RWPE2 (cell line): ENCODE results near the gene KITLG.

Experiments
- ATAC-seq: fragments of 200-7000 bp; cut with Tn5 transposase; 3 replicates; pipeline ENCODE4 v1.9.1; 2021; ENCODE audit warnings: low read depth
- DNase-seq: peaks from one replicate; pipeline ENCODE4 v3.0.0-alpha.2; 2020; ENCODE audit warnings: low spot score
- H3K27ac ChIP-seq: fragments of 450-650 bp; 2 replicates; pipeline ENCODE4 v1.5.1; 2017; ENCODE audit warnings: mild to moderate bottlenecking; ENCODE audit not compliant: poor library complexity, severe bottlenecking
- H3K27me3 ChIP-seq: fragments of 250-450 bp; sonication (Bioruptor Pico); 2 replicates; pipeline ENCODE4 v1.5.1; 2021; ENCODE audit warnings: mild to moderate bottlenecking, moderate library complexity; ENCODE audit not compliant: insufficient read depth, poor library complexity, severe bottlenecking
- H3K36me3 ChIP-seq: fragments of 250-450 bp; sonication (Bioruptor Pico); 2 replicates; pipeline ENCODE4 v1.5.1; 2020; ENCODE audit warnings: low read depth, mild to moderate bottlenecking, moderate library complexity
- H3K4me1 ChIP-seq: fragments of 250-450 bp; sonication (Bioruptor Pico); 2 replicates; pipeline ENCODE4 v1.5.1; 2021; ENCODE audit warnings: mild to moderate bottlenecking, moderate library complexity; ENCODE audit not compliant: insufficient read depth, poor library complexity, severe bottlenecking
- H3K4me3 ChIP-seq: fragments of 250-450 bp; sonication (Bioruptor Pico); 2 replicates; pipeline ENCODE4 v1.5.1; 2021; ENCODE audit warnings: mild to moderate bottlenecking, moderate library complexity; ENCODE audit not compliant: severe bottlenecking
- H3K9me3 ChIP-seq: fragments of 250-450 bp; sonication (Bioruptor Pico); 2 replicates; pipeline ENCODE4 v1.5.1; 2021; ENCODE audit warnings: mild to moderate bottlenecking, moderate library complexity; ENCODE audit not compliant: severe bottlenecking
- CTCF ChIP-seq: fragments of 450-650 bp; IDR thresholded peaks from one replicate; pipeline ENCODE4 v1.5.1; 2017; ENCODE audit warnings: mild to moderate bottlenecking, moderate library complexity; ENCODE audit not compliant: poor library complexity, severe bottlenecking

Gene KITLG

GRCh38 chr12:88572781-88573549 lies 7.3 kb downstream of the KITLG start:
- no peak overlapping the region for H3K27ac ChIP-seq
- no peaks in the 10 kb centered on the region for H3K9me3 ChIP-seq
- ATAC-seq (no peak), DNase-seq (no peak)
- no peak for TF ChIP-seq CTCF
- H3K36me3 ChIP-seq: no peaks in the 10 kb centered on the region
- H3K4me1 ChIP-seq: peaks cover 10% of the 10 kb centered on the region
- no peaks in the 10 kb centered on the region for H3K27me3 ChIP-seq
- no peak overlapping the region for H3K4me3 ChIP-seq

- no peak for ATAC-seq
- Histone ChIP-seq H3K36me3 (no peaks in the 10 kb centered on the region), H3K9me3 (no peaks in the 10 kb centered on the region), H3K27ac (no peak overlapping the region), H3K27me3 (no peaks in the 10 kb centered on the region), H3K4me1 (no peaks in the 10 kb centered on the region), H3K4me3 (no peak overlapping the region)
- TF ChIP-seq CTCF: no peak
- no peak for DNase-seq
Measured at GRCh38 chr12:88571543-88571942, 8.7 kb downstream of the KITLG start.

- no peak for DNase-seq
- Histone ChIP-seq H3K9me3 (no peaks in the 10 kb centered on the region), H3K27ac (no peak overlapping the region)
Measured at GRCh38 chr12:88570103-88570502, 10.2 kb downstream of the KITLG start.

GRCh38 chr12:88566430-88566829 lies 13.8 kb downstream of the KITLG start:
- no peak overlapping the region for H3K27ac ChIP-seq

More at GRCh38 chr12:88570103-88570502, 10.2 kb downstream of the KITLG start:
- TF ChIP-seq CTCF: no peak
- no peak for ATAC-seq
- Histone ChIP-seq H3K4me1 (no peaks in the 10 kb centered on the region), H3K27me3 (no peaks in the 10 kb centered on the region), H3K4me3 (no peak overlapping the region), H3K36me3 (no peaks in the 10 kb centered on the region)

More at GRCh38 chr12:88566430-88566829, 13.8 kb downstream of the KITLG start:
- ATAC-seq (no peak), DNase-seq (no peak)
- Histone ChIP-seq H3K4me1 (no peaks in the 10 kb centered on the region), H3K27me3 (no peaks in the 10 kb centered on the region), H3K36me3 (no peaks in the 10 kb centered on the region), H3K9me3 (no peaks in the 10 kb centered on the region), H3K4me3 (no peak overlapping the region)
- no peak for TF ChIP-seq CTCF
